ENCODE measurements around the gene TRIM16. TPM values are rescaled to one million over a fixed set of nuclear protein-coding genes. Genes with fewer than 3 reads are reported as not detected.
"Not testable (repeated sequence)": the region's sequence is repeated elsewhere in the genome, so short reads cannot be mapped to it uniquely, and the experiment has no call there.

The TRIM16 gene
- total RNA-seq, 3 donors from 2014 or later, result 12.5 to 15.4 (median 13.3) TPM

GRCh38 chr17:15657868-15658267 is 26.2 kb downstream of the TRIM16 start:
- H3K27me3 ChIP-seq, result no peaks in the 10 kb centered on the region
- TF ChIP-seq POLR2A (IDR thresholded peaks at IDR 0.05) (no peak), CTCF (IDR thresholded peaks at IDR 0.05) (no peak), POLR2AphosphoS5 (IDR thresholded peaks at IDR 0.05) (no peak)
- no peak overlapping the region for H3K4me3 ChIP-seq
- H3K27ac ChIP-seq, result no peak overlapping the region
- no peak for DNase-seq (ENCODE audit: low spot score in 2 of 2)
- H3K9me3 ChIP-seq, result no peaks in the 10 kb centered on the region
- H3K4me1 ChIP-seq, result no peaks in the 10 kb centered on the region
- no peaks in the 10 kb centered on the region for H3K36me3 ChIP-seq
- intact Hi-C loops (cut with DNase I; ENCODE audit: low total_unique reads), result no loop called here

- DNase-seq (ENCODE audit: low spot score in 2 of 2), result no peak
- TF ChIP-seq CTCF (IDR thresholded peaks at IDR 0.05), result no peak
- no peak for TF ChIP-seq POLR2AphosphoS5 (IDR thresholded peaks at IDR 0.05)
- no peak for TF ChIP-seq POLR2A (IDR thresholded peaks at IDR 0.05)
- Histone ChIP-seq H3K9me3 (no peaks in the 10 kb centered on the region), H3K36me3 (no peaks in the 10 kb centered on the region), H3K27ac (peak overlapping the region; percentile 52 to 55), H3K4me3 (no peak overlapping the region), H3K27me3 (no peaks in the 10 kb centered on the region), H3K4me1 (peaks cover 0 to 14% of the 10 kb centered on the region in 2 donors)
- intact Hi-C loops (cut with DNase I; ENCODE audit: low total_unique reads), result no loop called here
Measured at GRCh38 chr17:15654886-15655561, 29.1 kb downstream of the TRIM16 start.

DNA sequence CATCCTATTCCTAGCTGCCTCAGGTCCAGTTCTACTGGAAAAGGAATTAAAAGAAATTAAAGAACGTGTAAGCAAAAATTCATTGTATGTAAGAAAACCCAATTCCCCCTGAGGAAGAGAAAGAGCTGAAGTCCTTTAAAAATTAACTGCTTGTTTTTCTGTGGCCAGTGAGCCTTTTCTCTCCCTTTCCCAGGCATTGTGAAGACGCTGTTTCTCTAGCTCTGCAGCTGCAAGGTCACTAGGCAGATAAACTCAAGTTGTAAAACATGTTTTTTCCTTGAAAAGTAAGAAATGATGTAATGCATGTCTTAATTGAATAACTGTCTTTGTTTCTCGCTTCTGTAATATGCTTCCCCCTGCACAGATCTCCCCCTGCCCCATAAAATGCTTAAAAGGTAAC is 29.7 kb downstream of the TRIM16 start:
- H3K9me3 ChIP-seq; H3K36me3 ChIP-seq; H3K4me3 ChIP-seq; H3K27ac ChIP-seq; H3K27me3 ChIP-seq; intact Hi-C loops (cut with DNase I; ENCODE audit: low total_unique reads); DNase-seq (ENCODE audit: low spot score in 2 of 2): not testable (repeated sequence)
- peaks cover 0 to 14% of the 10 kb centered on the region in 2 donors for H3K4me1 ChIP-seq

GRCh38 chr17:15652960-15653359 is 31.2 kb downstream of the TRIM16 start:
- no peak for DNase-seq (ENCODE audit: low spot score in 2 of 2)
- no peaks in the 10 kb centered on the region for H3K27me3 ChIP-seq
- H3K36me3 ChIP-seq, result no peaks in the 10 kb centered on the region
- peaks cover 0 to 14% of the 10 kb centered on the region in 2 donors for H3K4me1 ChIP-seq
- H3K9me3 ChIP-seq, result no peaks in the 10 kb centered on the region
- intact Hi-C loops (cut with DNase I; ENCODE audit: low total_unique reads), result no loop called here
- TF ChIP-seq POLR2A (IDR thresholded peaks at IDR 0.05) (no peak), POLR2AphosphoS5 (IDR thresholded peaks at IDR 0.05) (no peak), CTCF (IDR thresholded peaks at IDR 0.05) (no peak)
- H3K27ac ChIP-seq, result no peak overlapping the region
- H3K4me3 ChIP-seq, result no peak overlapping the region

GRCh38 chr17:15651583-15652110 is 32.5 kb downstream of the TRIM16 start:
- Histone ChIP-seq H3K36me3 (no peaks in the 10 kb centered on the region), H3K27ac (peak overlapping the region; percentile 68 to 76), H3K4me3 (peak overlapping the region; percentile 47 to 62 (median 48)), H3K27me3 (no peaks in the 10 kb centered on the region), H3K9me3 (no peaks in the 10 kb centered on the region), H3K4me1 (peaks cover 0 to 14% of the 10 kb centered on the region in 2 donors)
- TF ChIP-seq POLR2AphosphoS5 (IDR thresholded peaks at IDR 0.05) (peak in 1 of 3 donors; percentile 70), POLR2A (IDR thresholded peaks at IDR 0.05) (no peak)
- peak; percentile 80 to 81 for DNase-seq (ENCODE audit: low spot score in 2 of 2)
- intact Hi-C loops (cut with DNase I; ENCODE audit: low total_unique reads), result no loop called here

DNA sequence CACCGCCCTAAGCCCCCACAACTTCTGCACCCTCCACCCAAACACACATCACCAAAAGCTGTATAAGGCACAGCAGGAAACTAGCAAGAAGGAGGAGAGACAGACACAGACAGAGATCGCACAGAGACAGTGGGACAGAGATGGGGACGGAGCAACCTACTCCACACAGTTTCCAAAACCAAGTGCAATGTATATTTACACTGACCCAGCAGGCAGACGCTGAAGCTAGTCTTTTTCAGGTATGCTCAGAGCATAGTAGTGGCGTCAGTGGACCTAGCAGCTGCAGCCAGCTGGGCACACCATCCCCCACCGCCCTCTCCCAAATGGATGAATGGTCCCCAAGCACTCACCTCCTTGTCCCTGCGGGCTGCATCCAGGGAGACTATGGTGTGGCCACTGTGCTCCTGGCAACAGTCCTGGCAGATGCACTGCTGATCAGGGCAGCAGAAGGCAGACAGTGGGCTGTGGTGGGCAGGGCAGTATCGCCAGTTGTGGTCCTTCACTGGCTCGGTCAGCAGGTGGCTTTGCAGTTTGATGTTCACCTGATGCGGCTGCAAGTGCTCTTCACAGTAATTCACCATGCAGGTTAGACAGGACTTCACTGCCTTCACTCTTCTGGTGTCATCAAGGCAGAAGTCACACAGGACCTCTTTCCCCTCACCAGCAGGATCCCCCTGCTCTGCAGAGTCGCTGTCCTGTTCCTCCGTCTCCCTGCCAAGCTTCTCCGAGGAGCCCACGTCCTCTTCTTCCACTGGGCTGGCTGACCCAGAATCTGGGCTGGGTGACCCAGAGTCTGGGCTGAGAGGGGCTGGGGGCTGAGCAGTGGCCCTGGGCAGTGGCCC is 33.1 kb downstream of the TRIM16 start:
- intact Hi-C loops (cut with DNase I; ENCODE audit: low total_unique reads), result no loop called here
- TF ChIP-seq POLR2AphosphoS5 (IDR thresholded peaks at IDR 0.05) (no peak), POLR2A (IDR thresholded peaks at IDR 0.05) (no peak), CTCF (IDR thresholded peaks at IDR 0.05) (no peak)
- no peak for DNase-seq (ENCODE audit: low spot score in 2 of 2)

More for the DNA sequence above, 33.1 kb downstream of the TRIM16 start:
- no peaks in the 10 kb centered on the region for H3K36me3 ChIP-seq
- H3K27ac ChIP-seq, result peak overlapping the region; percentile 68 to 76
- peak overlapping the region; percentile 47 to 62 (median 48) for H3K4me3 ChIP-seq
- no peaks in the 10 kb centered on the region for H3K27me3 ChIP-seq
- H3K9me3 ChIP-seq, result no peaks in the 10 kb centered on the region
- peaks cover 0 to 14% of the 10 kb centered on the region in 2 donors for H3K4me1 ChIP-seq

All from breast epithelium (tissue), 4 donors.